ENCODE results near the gene DHH. TPM values are rescaled to one million over a fixed set of nuclear protein-coding genes. Genes with fewer than 3 reads are reported as not detected.

Gene DHH
- total RNA-seq, 4 donors from 2014 or later, result 0.26 to 1.7 (median 1.5) TPM; not detected in 1

- no peaks in the 10 kb centered on the region for H3K4me1 ChIP-seq
- no peaks in the 10 kb centered on the region for H3K27me3 ChIP-seq
- H3K36me3 ChIP-seq, result no peaks in the 10 kb centered on the region
- no peak overlapping the region for H3K4me3 ChIP-seq
- no peak for TF ChIP-seq POLR2A (IDR thresholded peaks at IDR 0.05)
- no peak for TF ChIP-seq CTCF (IDR thresholded peaks at IDR 0.05)
- H3K27ac ChIP-seq, result no peak overlapping the region
- DNase-seq, result no peak
- no peaks in the 10 kb centered on the region for H3K9me3 ChIP-seq
- intact Hi-C loops (cut with DNase I; ENCODE audit: low total_unique reads), result no loop called here
These were observed 57.3 kb downstream of the DHH start for GRCh38 chr12:49037111-49037946.

Small RNAs within 50 kb of the gene (small RNA-seq; reads per million reads assigned to genes)
- not detected for gene RF00019

Other genes starting within 250 kb of the DHH start
- gene DDX23, start 242.6 kb downstream of the DHH start, total RNA-seq, result 100 to 1,000 TPM in 1 of 4 donors, 10 to 100 TPM in 3; 43.8 to 238 (median 81.8) TPM
- 10 to 100 TPM in 1 of 4 donors, under 1 TPM in 1, not detected in 2; 0.88 to 22.1 TPM for gene RND1, start 228.9 kb downstream of the DHH start, total RNA-seq
- gene FKBP11, start 169.3 kb downstream of the DHH start, total RNA-seq, result 10 to 100 TPM in 1 of 4 donors, 1 to 10 TPM in 3; 1.2 to 22.0 (median 5.5) TPM
- gene ARF3, start 137.3 kb downstream of the DHH start, total RNA-seq, result 100 to 1,000 TPM in 1 of 4 donors, 10 to 100 TPM in 2, 1 to 10 TPM in 1; 6.9 to 117 (median 29.7) TPM
- under 1 TPM in 1 of 4 donors, not detected in 3; 0.35 TPM for gene WNT10B, start 123.1 kb downstream of the DHH start, total RNA-seq
- gene WNT1, start 116.5 kb downstream of the DHH start, total RNA-seq, result not detected
- under 1 TPM in 1 of 4 donors, not detected in 3; 0.18 TPM for gene DDN, start 95.4 kb downstream of the DHH start, total RNA-seq
- 10 to 100 TPM; 34.7 to 46.6 (median 39.6) TPM for gene PRKAG1, start 76.0 kb downstream of the DHH start, total RNA-seq
- gene KMT2D, start 34.0 kb downstream of the DHH start, total RNA-seq, result 100 to 1,000 TPM in 1 of 4 donors, 10 to 100 TPM in 3; 22.3 to 138 (median 38.2) TPM
- under 1 TPM in 1 of 4 donors, not detected in 3; 0.37 TPM for gene RHEBL1, start 24.8 kb downstream of the DHH start, total RNA-seq
- 100 to 1,000 TPM in 1 of 4 donors, 10 to 100 TPM in 3; 22.1 to 114 (median 43.2) TPM for gene LMBR1L, start 16.0 kb upstream of the DHH start, total RNA-seq
- gene TUBA1B, start 36.6 kb upstream of the DHH start, total RNA-seq, result 100 to 1,000 TPM; 374 to 912 (median 498) TPM
- 100 to 1,000 TPM; 241 to 900 (median 352) TPM for gene TUBA1A, start 94.3 kb upstream of the DHH start, total RNA-seq
- 10 to 100 TPM; 30.7 to 90.0 (median 74.6) TPM for gene TUBA1C, start 170.3 kb upstream of the DHH start, total RNA-seq
- 1 to 10 TPM in 2 of 4 donors, not detected in 2; 4.7 to 5.6 TPM for gene PRPH, start 200.3 kb upstream of the DHH start, total RNA-seq
- 10 to 100 TPM in 1 of 4 donors, 1 to 10 TPM in 1, not detected in 2; 1.8 to 10.2 TPM for gene TROAP, start 228.5 kb upstream of the DHH start, total RNA-seq
- 1 to 10 TPM in 1 of 4 donors, not detected in 3; 1.7 TPM for gene C1QL4, start 242.4 kb upstream of the DHH start, total RNA-seq